NT2/D1 (cell line): ENCODE results near the gene KIAA0930.

Experiments used
- SUZ12 ChIP-seq: IDR thresholded peaks from 2 replicates; pipeline ENCODE4 v1.6.1; 2011; ENCODE audit not compliant: insufficient read length, insufficient read depth; ENCODE audit errors: extremely low read depth
- YY1 ChIP-seq: IDR thresholded peaks from 2 replicates; pipeline ENCODE4 v1.6.1; 2011; ENCODE audit not compliant: insufficient read length, insufficient read depth
- ZNF274 ChIP-seq: IDR thresholded peaks from 2 replicates; pipeline ENCODE4 v1.6.1; 2011; ENCODE audit warnings: mild to moderate bottlenecking, low read depth, low read length

DNA sequence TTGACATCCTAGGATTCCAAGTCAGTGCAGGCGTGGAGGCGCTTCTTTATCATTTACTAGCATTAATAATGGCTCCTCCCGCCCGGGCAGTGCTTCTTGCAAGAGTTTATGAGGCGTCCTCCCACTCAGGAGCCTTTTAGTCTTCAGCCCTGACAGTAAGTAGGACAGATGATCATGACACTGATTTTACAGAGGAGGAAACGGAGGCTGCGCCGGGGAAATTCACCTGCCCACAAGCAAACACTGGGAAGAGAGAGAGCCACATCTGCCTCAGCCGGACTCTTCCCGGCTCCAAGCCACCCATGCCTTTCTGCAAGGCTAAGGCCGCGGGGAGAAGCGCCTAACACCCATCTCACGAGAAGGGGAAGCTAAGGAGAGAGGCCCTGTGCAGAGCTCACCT lies 35.9 kb downstream of the KIAA0930 start:
- TF ChIP-seq YY1: no peak
- TF ChIP-seq ZNF274: no peak
- no peak for TF ChIP-seq SUZ12
